NCI-H510A treated with DMSO at 0.1 percent for 48 hours (cell line): ENCODE results near the gene GNAI2.

Experiments used
- DNase-seq: peaks from one replicate; lab custom pipeline; 2025; lab: John Stamatoyannopoulos, UW

Gene GNAI2

DNA sequence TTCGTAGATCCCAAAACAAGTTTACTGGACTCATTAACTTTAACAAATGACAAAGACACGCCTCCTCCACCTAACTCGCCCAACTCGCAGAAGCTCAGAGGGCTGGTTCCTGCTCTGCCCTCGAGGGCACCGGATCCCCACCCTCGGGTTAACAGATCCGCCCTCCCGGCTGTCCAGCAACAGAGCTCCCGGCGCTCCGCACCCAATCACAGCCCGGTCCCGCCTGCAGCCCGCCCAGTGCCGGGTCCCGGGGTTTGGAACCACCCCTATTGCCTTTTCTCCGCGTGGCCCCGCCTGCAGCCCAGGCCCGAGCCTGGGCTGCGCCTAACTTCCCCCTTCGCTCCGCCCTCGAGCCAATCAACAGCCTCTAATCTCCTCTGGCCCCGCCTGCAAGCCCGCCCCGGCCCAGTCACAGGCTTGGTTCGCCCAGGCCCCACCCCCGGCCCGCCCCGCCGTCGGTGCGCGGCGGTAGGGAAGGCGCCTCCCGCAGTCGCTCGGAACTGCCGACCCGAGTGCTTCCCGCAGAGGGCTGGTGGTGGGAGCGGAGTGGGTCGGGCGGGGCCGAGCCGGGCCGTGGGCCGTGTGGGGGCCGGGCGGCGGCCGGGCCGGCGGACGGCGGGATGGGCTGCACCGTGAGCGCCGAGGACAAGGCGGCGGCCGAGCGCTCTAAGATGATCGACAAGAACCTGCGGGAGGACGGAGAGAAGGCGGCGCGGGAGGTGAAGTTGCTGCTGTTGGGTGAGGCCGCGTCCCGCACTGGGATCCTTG lies at the start of gene GNAI2:
Gene GNAI2, plus strand, starts transcription at position 489 of the 768 bp plus-strand sequence. Its CDS starts 132 bp downstream, at position 621.
- peak; percentile 95 for DNase-seq

DNA sequence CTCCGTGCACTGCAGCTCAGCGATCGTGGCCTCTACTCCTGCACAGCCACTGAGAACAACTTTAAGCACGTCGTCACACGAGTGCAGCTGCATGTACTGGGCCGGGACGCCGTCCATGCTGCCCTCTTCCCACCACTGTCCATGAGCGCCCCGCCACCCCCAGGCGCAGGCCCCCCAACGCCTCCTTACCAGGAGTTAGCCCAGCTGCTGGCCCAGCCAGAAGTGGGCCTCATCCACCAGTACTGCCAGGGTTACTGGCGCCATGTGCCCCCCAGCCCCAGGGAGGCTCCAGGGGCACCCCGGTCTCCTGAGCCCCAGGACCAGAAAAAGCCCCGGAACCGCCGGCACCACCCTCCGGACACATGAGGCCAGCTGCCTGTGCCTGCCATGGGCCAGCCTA lies 48.3 kb upstream of the GNAI2 start:
- DNase-seq, result no peak

DNA sequence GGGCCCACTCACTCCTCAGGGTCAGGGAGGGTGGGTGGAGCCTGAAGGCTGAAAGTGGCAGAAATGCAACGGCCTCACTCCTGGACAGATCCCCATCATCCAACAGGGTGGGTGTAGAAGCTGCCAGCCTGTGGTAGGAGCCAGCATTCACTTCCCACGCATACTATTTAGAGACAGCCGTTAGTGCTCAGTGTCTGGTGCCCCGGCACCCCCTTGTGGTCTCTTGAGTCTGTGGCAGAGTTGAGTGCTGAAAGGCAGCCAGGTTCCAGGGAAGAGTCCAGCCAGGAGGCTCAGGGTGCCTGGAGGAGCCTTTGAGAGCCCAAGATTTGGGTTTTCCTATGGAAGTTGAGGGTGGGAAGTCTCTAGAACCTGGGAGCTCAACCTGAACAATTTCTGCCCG lies 46.7 kb upstream of the GNAI2 start:
- peak; percentile 30 for DNase-seq

DNA sequence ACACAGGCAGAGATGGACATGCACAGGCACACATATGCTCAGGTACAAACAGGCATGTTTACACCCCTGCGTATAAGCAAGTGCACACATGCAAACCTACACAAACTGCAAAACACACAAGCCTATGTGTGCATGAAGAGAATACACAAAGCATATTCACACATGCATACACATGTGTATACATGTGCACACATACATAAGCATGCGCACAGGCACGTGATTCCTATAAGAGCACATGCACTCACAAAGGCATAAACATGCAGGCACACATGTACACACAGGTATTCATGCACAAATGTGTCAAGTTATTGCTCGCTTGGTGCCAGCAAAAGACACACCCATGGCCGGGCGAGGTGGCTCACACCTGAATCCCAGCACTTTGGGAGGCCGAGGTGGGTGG lies 46.0 kb upstream of the GNAI2 start:
- DNase-seq, result no peak

- no peak for DNase-seq
Observed at GRCh38 chr3:50190936-50191660, 44.9 kb upstream of the GNAI2 start, which contains the start of gene GNAT1. GNAT1 (plus strand) TSS chr3:50191610; CDS start chr3:50191726, 116 bp downstream.

GRCh38 chr3:50192124-50192523 lies 43.9 kb upstream of the GNAI2 start:
- no peak for DNase-seq

DNA sequence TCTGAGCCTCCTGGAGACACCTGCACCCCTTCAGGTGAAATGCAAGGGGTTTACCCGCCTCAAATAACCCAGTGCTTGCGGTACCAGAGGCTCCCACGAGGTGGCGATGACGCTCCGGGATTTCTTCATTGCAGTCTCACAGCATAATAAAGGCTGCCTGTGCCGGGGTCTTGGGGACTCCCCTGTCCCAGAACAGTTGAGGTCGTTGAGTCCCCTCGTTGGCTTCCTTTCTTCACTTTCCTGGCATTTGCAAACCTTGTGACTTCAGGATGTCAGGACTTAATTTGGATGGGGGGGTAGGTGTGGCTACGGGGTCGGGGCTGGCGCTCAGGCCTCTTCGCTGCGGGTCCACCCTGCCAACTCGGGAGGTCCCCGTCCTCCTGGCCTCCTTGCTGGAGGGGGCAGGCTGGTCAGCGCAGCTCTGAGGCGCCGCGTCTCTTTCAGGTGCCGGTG lies 43.3 kb upstream of the GNAI2 start:
- DNase-seq, result peak; percentile 23

- DNase-seq, result no peak
Observed at GRCh38 chr3:50193286-50193685, 42.7 kb upstream of the GNAI2 start.

DNA sequence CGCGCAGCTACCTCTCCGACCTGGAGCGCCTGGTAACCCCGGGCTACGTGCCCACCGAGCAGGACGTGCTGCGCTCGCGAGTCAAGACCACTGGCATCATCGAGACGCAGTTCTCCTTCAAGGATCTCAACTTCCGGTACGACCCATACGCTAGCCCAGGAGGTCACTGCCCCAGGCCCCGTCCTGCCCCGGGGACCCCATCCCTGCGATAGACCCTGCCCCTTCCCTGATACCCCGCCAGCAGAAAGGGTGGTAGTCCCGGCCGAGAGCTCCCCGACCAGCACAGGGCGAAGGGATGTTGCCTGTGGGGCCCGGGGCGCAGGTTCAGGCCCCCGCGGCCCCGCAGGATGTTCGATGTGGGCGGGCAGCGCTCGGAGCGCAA lies 42.3 kb upstream of the GNAI2 start:
- no peak for DNase-seq

DNA sequence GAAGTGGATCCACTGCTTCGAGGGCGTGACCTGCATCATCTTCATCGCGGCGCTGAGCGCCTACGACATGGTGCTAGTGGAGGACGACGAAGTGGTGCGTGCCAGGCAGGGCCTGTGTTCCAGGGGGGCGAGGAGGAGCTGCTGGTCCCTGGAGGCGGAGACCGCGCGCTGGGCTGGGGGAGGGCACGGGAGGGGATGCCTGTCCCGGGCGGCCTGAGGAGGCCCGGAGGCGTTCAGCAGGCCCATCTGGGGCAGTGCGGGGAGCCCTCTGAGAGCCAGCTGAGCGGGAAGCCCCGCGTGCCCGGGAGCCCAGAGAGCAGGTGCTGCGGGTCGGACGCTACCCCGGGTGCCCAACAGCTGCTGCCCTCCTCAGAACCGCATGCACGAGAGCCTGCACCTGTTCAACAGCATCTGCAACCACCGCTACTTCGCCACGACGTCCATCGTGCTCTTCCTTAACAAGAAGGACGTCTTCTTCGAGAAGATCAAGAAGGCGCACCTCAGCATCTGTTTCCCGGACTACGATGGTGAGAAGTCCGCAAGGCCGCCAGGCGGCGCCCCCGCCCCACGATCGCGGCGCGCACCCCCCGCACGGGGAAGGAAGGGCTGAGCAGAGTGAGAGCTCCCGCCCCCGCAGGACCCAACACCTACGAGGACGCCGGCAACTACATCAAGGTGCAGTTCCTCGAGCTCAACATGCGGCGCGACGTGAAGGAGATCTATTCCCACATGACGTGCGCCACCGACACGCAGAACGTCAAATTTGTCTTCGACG lies 41.7 kb upstream of the GNAI2 start:
- no peak for DNase-seq

GRCh38 chr3:50194903-50195500 lies 41.0 kb upstream of the GNAI2 start:
- DNase-seq, result no peak

- no peak for DNase-seq
Observed at GRCh38 chr3:50195501-50196252, 40.3 kb upstream of the GNAI2 start.

DNA sequence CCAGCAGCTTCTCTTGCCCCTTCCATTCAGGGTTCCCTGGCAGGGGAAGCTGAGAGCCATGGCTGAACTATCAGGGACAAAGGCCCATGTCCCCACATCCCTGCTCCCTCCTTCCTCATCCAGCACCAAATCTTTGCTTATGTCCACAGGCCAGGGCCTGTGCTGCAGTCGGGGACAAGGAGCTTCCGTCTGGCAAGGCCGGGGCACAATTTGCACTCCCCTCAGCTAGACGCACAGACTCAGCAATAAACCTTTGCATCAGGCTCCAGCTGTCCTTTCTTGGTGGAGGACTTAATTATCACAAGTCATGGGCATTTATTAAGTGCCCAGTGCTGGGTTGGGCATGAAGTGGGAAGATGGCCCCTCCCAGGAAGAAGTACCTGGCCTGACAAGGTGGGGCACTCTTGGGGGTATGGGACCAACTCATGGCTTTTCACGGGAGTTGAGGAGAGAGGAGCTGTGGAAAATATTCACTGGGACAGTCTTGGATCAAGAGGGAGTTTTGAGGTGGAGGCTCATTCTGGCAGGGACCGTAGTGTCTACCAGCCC lies 39.7 kb upstream of the GNAI2 start:
- no peak for DNase-seq

GRCh38 chr3:50201573-50202315 lies 34.3 kb upstream of the GNAI2 start:
- DNase-seq, result no peak

DNA sequence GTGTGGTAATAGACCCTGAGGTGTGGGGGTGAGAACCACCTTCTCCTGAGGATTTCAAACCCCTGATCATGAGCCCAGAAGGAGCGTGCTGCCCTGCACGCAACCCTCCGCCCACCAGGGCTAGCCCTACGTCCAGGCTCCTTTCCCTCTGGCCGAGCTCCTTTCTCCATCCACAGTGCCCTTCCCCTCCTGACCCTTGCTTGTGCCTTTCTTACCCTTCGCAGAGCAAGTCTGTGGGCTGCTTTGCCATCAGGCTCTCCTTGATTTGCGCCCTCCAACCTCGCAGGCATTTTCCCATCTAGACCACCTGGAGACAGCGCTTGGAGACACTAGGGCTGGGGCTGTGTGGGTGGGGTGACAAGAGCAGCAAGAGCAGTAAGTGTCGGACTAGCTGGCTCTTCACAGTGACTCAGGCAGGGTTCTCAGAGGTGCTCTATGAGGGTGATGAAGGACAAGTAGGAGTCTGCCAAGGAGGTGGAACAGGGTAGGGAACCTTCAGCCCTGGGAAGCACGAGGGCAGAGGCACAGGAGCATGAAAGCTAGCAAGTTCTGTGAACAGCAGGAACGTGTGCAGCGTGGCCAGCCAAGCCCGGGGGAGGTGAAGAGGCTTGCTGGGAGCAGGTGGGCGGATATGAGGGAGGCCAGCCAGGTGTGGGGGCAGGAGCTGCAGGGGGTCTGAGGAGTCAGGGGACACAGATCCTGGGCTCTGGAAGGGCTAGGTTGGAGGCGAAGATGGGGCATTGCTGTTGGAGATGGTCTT lies 33.5 kb upstream of the GNAI2 start:
- DNase-seq, result no peak

DNA sequence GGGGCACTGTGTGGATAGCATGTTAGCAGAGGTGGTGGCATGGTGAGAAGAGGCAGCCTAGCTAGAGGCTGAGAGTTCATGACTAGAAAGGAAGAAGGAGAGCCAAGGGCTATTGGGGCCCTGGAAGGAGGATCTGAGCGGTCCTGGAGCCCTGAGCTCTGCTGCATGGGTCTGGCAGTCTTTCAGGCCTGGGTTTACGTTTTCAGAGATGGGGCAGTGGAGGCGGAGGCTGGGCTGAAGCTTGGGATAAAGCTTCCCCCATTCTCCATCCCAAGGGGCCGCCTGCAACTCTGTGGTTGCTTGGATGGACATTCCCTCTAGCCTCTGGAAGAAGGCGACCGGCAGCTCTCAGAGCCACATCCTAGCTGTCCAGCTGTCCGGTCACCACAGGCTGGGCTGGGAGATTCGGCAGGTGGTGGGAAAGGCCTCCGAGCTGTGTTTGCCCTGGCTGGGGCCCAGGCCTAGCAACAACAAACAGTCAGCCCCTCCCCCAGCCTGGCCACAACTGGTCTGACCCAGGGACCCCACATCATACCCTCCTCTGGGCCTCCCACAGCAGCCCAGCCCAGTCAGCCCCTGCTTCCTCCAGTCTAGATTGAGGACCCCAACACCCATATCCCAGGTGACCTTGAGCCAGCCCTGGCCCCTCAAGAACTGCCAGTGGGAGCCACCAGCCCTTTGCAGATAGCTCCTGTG lies 32.7 kb upstream of the GNAI2 start:
- no peak for DNase-seq

DNA sequence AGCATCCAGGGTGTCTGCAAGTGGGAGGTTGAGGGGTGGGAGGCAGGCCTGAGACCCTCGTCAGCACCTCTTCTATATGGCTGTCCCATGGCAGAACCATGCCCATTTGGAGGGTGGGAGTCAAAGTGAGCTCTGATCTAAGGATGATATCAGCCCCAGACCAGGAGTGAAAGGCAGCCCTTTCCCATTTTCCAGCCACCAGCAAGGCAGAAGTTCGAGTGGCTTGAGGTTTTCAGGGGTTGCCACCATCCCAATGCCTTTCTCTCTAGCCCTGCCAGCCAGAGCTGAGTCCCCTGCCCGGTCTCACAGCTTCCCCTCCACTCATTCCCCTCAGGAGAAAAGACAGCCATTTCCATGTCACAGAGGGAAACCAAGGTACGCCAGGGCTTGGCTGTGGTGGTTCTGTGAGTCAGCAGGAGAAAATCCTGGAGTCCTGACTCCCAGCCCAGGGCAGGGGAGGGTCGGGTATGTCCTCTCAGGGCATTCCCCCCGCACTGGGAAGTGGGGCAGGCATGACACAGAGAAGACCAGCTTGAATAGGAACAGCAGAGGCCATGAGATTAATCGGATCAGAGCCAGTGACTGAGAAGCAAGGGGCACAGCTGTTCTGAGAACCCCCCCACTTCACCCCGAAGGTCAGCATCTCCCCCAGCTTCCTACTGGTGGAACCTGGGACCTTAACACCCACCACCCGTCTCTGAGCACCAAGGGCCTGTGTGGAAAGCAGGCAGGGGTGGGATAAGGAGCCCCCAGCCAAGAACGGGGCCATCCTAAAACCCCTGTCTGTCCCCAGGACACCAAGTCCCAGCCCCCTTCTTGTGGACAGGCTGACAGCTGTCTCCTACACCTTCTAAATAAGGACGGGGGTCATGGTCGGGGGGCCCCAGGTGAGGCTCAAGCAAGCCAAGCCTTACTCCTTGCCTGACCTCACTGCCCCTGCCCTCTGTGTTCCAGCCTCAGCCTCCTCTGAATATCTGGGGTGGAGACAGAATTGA lies 31.9 kb upstream of the GNAI2 start:
- no peak for DNase-seq
